Loucy (cell line): ENCODE results near the gene INO80D.

Source experiments
- H2AFZ ChIP-seq: fragments of 200-600 bp; sonication (generic); 2 replicates; pipeline ENCODE4 v1.6.0; 2016; ENCODE audit warnings: antibody characterized with exemption, mild to moderate bottlenecking, low read length, moderate library complexity
- H3F3A ChIP-seq: fragments of 200-600 bp; 2 replicates; pipeline ENCODE4 v1.6.0; 2016; ENCODE audit warnings: antibody characterized with exemption, low read depth, mild to moderate bottlenecking
- H3K27me3 ChIP-seq: fragments of 200-600 bp; sonication (generic); 2 replicates; pipeline ENCODE4 v1.6.1; 2014; ENCODE audit warnings: low read length, mild to moderate bottlenecking; ENCODE audit not compliant: insufficient read depth, poor library complexity, severe bottlenecking
- H3K36me3 ChIP-seq: fragments of 200-600 bp; sonication (generic); 2 replicates; pipeline ENCODE4 v1.6.1; 2016; ENCODE audit warnings: low read length; ENCODE audit not compliant: insufficient read depth
- H3K4me1 ChIP-seq: fragments of 200-600 bp; sonication (generic); 2 replicates; pipeline ENCODE4 v1.5.1; 2014; ENCODE audit warnings: low read length, mild to moderate bottlenecking; ENCODE audit not compliant: insufficient read depth, poor library complexity, severe bottlenecking
- H3K4me2 ChIP-seq: fragments of 200-600 bp; sonication (generic); 2 replicates; pipeline ENCODE4 v1.6.0; 2014; ENCODE audit warnings: antibody characterized with exemption, low read length, low read depth, mild to moderate bottlenecking; ENCODE audit not compliant: poor library complexity, severe bottlenecking
- H3K4me3 ChIP-seq: fragments of 200-600 bp; sonication (generic); 2 replicates; pipeline ENCODE4 v1.5.1; 2014; ENCODE audit warnings: low read length, mild to moderate bottlenecking, mixed read lengths; ENCODE audit not compliant: poor library complexity, severe bottlenecking
- H3K79me2 ChIP-seq: fragments of 200-600 bp; sonication (generic); 2 replicates; pipeline ENCODE4 v1.6.1; 2014; ENCODE audit warnings: low read length; ENCODE audit not compliant: insufficient read depth
- H3K9ac ChIP-seq: fragments of 200-600 bp; sonication (generic); 2 replicates; pipeline ENCODE4 v1.6.0; 2014; ENCODE audit warnings: mild to moderate bottlenecking, low read depth, low read length, moderate library complexity; ENCODE audit not compliant: poor library complexity, severe bottlenecking
- H3K9me2 ChIP-seq: fragments of 200-600 bp; sonication (generic); replicated peaks from 2 replicates; pipeline ENCODE4 v1.6.1; 2016; ENCODE audit warnings: low read depth, low read length, mixed read lengths
- H3K9me3 ChIP-seq: fragments of 200-600 bp; sonication (generic); 2 replicates; pipeline ENCODE4 v1.6.1; 2014; ENCODE audit warnings: mild to moderate bottlenecking, antibody characterized with exemption, low read length, low read depth; ENCODE audit not compliant: insufficient read depth
- H4K20me1 ChIP-seq: fragments of 200-600 bp; sonication (generic); 2 replicates; pipeline ENCODE4 v1.6.0; 2014; ENCODE audit warnings: antibody characterized with exemption, low read length, mild to moderate bottlenecking; ENCODE audit not compliant: insufficient read depth, poor library complexity, severe bottlenecking
- CTCF ChIP-seq: fragments of 200-600 bp; sonication (generic); conservative IDR thresholded peaks from 2 replicates; pipeline ENCODE4 v1.5.1; 2014; ENCODE audit warnings: mild to moderate bottlenecking, antibody characterized with exemption, low read length
- EZH2phosphoT487 ChIP-seq: fragments of 200-600 bp; IDR thresholded peaks from 2 replicates; pipeline ENCODE4 v1.6.1; 2018; ENCODE audit warnings: antibody characterized with exemption, mild to moderate bottlenecking, moderate library complexity, borderline replicate concordance

INO80D gene

GRCh38 chr2:206095536-206096332 lies 9.8 kb upstream of the INO80D start:
- Histone ChIP-seq H3K4me3 (peak overlapping the region; percentile 56), H3K27me3 (no peaks in the 10 kb centered on the region), H3K36me3 (no peaks in the 10 kb centered on the region), H2AFZ (no peak overlapping the region), H3K4me1 (peaks cover 64% of the 10 kb centered on the region), H3K4me2 (peak overlapping the region; percentile 67), H3K9me3 (no peaks in the 10 kb centered on the region), H3K9me2 (no peaks in the 10 kb centered on the region), H3K79me2 (peaks cover 17% of the 10 kb centered on the region), H3K9ac (peak overlapping the region; percentile 77), H3F3A (peaks cover 13% of the 10 kb centered on the region), H4K20me1 (no peaks in the 10 kb centered on the region)
- TF ChIP-seq EZH2phosphoT487 (no peak), CTCF (no peak)

- peaks cover 13% of the 10 kb centered on the region for H3F3A ChIP-seq
- H3K4me1 ChIP-seq, result peaks cover 66% of the 10 kb centered on the region
- H3K79me2 ChIP-seq, result peaks cover 50% of the 10 kb centered on the region
- H3K4me2 ChIP-seq, result no peak overlapping the region
- no peaks in the 10 kb centered on the region; the same call in 1 of the 2 replicates for H3K36me3 ChIP-seq
- H2AFZ ChIP-seq, result no peak overlapping the region
- H3K9me2 ChIP-seq, result no peaks in the 10 kb centered on the region
- TF ChIP-seq CTCF, result no peak
- H4K20me1 ChIP-seq, result no peaks in the 10 kb centered on the region
- peak overlapping the region; percentile 10 for H3K9ac ChIP-seq
- no peak overlapping the region for H3K4me3 ChIP-seq
- no peaks in the 10 kb centered on the region for H3K27me3 ChIP-seq
- no peaks in the 10 kb centered on the region for H3K9me3 ChIP-seq
Measured at GRCh38 chr2:206092297-206092696, 6.3 kb upstream of the INO80D start.

DNA sequence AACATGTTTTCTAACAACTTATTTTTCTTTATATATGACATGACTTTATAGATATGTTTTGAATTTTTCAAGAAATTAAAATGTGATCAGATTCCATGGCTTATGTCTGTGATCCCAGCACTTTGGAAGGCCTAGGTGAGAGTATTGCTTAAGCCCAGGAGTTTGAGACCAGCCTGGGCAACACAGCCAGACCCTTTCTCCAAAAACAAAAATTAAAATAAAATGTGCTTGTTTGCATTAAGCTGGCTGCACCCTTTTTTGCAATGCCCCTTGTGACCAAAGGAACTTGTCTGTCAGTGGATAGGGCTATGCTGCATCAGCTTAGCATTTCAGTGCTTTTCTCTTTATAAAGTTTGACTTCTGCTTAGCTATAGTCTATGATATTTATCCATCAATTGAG lies 2.3 kb upstream of the INO80D start:
- H3K4me1 ChIP-seq, result peaks cover 30% of the 10 kb centered on the region
- no peaks in the 10 kb centered on the region for H3K27me3 ChIP-seq
- H3K4me3 ChIP-seq, result peak overlapping the region; percentile 97
- peaks cover 3% of the 10 kb centered on the region for H3F3A ChIP-seq
- H3K36me3 ChIP-seq, result no peaks in the 10 kb centered on the region; the same call in 1 of the 2 replicates
- peak overlapping the region; percentile 100 for H3K9ac ChIP-seq
- H3K9me2 ChIP-seq, result no peaks in the 10 kb centered on the region
- H3K4me2 ChIP-seq, result peak overlapping the region; percentile 69
- peaks cover 5% of the 10 kb centered on the region for H4K20me1 ChIP-seq
- no peak overlapping the region for H2AFZ ChIP-seq
- H3K9me3 ChIP-seq, result no peaks in the 10 kb centered on the region
- TF ChIP-seq CTCF (no peak), EZH2phosphoT487 (no peak)
- peaks cover 76% of the 10 kb centered on the region for H3K79me2 ChIP-seq
